H1 (cell line): ENCODE results near the gene ACKR2. TPM values are rescaled to one million over a fixed set of nuclear protein-coding genes. Genes with fewer than 3 reads are reported as not detected.

ENCODE experiments used
- CTCF ChIA-PET: fragments of 300-600 bp; sonication (Branson Sonifier 250); formaldehyde crosslinking; loops from one replicate; lab custom pipeline; 2021; ENCODE audit not compliant: partially characterized antibody; lab: Charles Lee
- POLR2A ChIA-PET: fragments of 300-600 bp; sonication (Branson Sonifier 250); formaldehyde crosslinking; loops from one replicate; lab custom pipeline; 2021; ENCODE audit warnings: inconsistent platforms; ENCODE audit not compliant: partially characterized antibody; lab: Charles Lee
- DNase-seq, 2 experiments: peaks; one replicate each; pipeline versions ENCODE4 v3.0.0 to v3.0.0-alpha.2; 2010 to 2022; ENCODE audit warnings: low spot score in 2 of 2, low read depth in 1 of 2, mixed read lengths in 1 of 2
- FAIRE-seq: peaks from 2 replicates; lab custom pipeline; 2011; peaks lifted over from hg19 to GRCh38; lab: Jason Lieb, UNC
- H2AFZ ChIP-seq: 2 replicates; pipeline ENCODE4 v1.8.1; 2012; ENCODE audit warnings: low read length, inconsistent platforms
- H2AK5ac ChIP-seq: 2 replicates; pipeline ENCODE4 v1.6.1; 2013; ENCODE audit warnings: low read depth, low read length
- H2BK120ac ChIP-seq: replicated peaks from 2 replicates; pipeline ENCODE3; 2013; ENCODE audit warnings: low read depth, low read length, inconsistent platforms
- H2BK12ac ChIP-seq: 2 replicates; pipeline ENCODE4 v1.6.1; 2013; ENCODE audit warnings: low read depth, low read length
- H2BK15ac ChIP-seq: 2 replicates; pipeline ENCODE4 v1.6.1; 2013; ENCODE audit warnings: low read length
- H2BK20ac ChIP-seq: 2 replicates; pipeline ENCODE4 v1.6.1; 2013; ENCODE audit warnings: low read length
- H2BK5ac ChIP-seq: 2 replicates; pipeline ENCODE4 v1.6.1; 2013; ENCODE audit warnings: low read depth, low read length
- H3K14ac ChIP-seq: 2 replicates; pipeline ENCODE4 v1.6.1; 2013; ENCODE audit warnings: inconsistent platforms; ENCODE audit not compliant: insufficient read length
- H3K18ac ChIP-seq: 2 replicates; pipeline ENCODE4 v1.6.1; 2013; ENCODE audit warnings: low read length; ENCODE audit errors: extremely low read depth
- H3K23ac ChIP-seq: 2 replicates; pipeline ENCODE4 v1.6.1; 2013; ENCODE audit warnings: inconsistent platforms; ENCODE audit not compliant: insufficient read length
- H3K23me2 ChIP-seq: 2 replicates; pipeline ENCODE4 v1.6.1; 2013; ENCODE audit warnings: low read depth, low read length
- H3K27ac ChIP-seq: 2 replicates; pipeline ENCODE4 v1.6.1; 2011; ENCODE audit warnings: low read depth, low read length, inconsistent platforms
- H3K27me3 ChIP-seq, 4 experiments: replicated peaks in 1 of 4; 1 replicate in 1 of 4; 2 replicates in 3 of 4; pipeline versions ENCODE4 v1.6.1 to v1.8.1; 2011 to 2013; ENCODE audit warnings: low read length in 3 of 4, mild to moderate bottlenecking in 3 of 4, inconsistent platforms in 2 of 4, mixed read lengths in 2 of 4, moderate library complexity in 1 of 4; ENCODE audit not compliant: control insufficient read depth in 3 of 4, insufficient read depth in 3 of 4; ENCODE audit errors: extremely low read depth in 1 of 4
- H3K36me3 ChIP-seq, 4 experiments: 2 replicates each; pipeline versions ENCODE4 v1.6.1 to v1.8.1; 2011 to 2013; ENCODE audit warnings: mild to moderate bottlenecking in 4 of 4, low read length in 3 of 4, moderate library complexity in 2 of 4, control low read depth in 1 of 4, inconsistent platforms in 1 of 4; ENCODE audit not compliant: insufficient read depth in 4 of 4, control insufficient read depth in 2 of 4
- H3K4ac ChIP-seq: replicated peaks from 2 replicates; pipeline ENCODE3; 2013; ENCODE audit warnings: low read length, low read depth, mixed read lengths, inconsistent platforms; ENCODE audit not compliant: insufficient read length
- H3K4me1 ChIP-seq, 4 experiments: replicated peaks in 1 of 4; 1 replicate in 1 of 4; 2 replicates in 3 of 4; pipeline versions ENCODE4 v1.6.1 to v1.8.1; 2011 to 2013; ENCODE audit warnings: low read length in 3 of 4, inconsistent platforms in 2 of 4, mixed read lengths in 1 of 4; ENCODE audit not compliant: insufficient read depth in 4 of 4, control insufficient read depth in 3 of 4
- H3K4me2 ChIP-seq, 2 experiments: 2 replicates each; pipeline versions ENCODE4 v1.6.1 to v1.8.1; 2011 to 2013; ENCODE audit warnings: low read depth in 2 of 2, low read length in 2 of 2, control low read depth in 1 of 2, inconsistent platforms in 1 of 2, mild to moderate bottlenecking in 1 of 2; ENCODE audit not compliant: insufficient read depth in 1 of 2
- H3K4me3 ChIP-seq, 4 experiments: fragments of 200-600, 300-600 bp in 1 of 4; sonication (generic), shearing (Covaris generic), sonication (Bioruptor Twin) in 1 of 4; 2 replicates each; pipeline versions ENCODE4 v1.5.1 to v1.8.1; 2011 to 2016; ENCODE audit warnings: low read length in 4 of 4, low read depth in 3 of 4, control low read depth in 2 of 4, inconsistent platforms in 2 of 4, mild to moderate bottlenecking in 2 of 4, mixed read lengths in 1 of 4, moderate library complexity in 1 of 4; ENCODE audit not compliant: insufficient read depth in 2 of 4; ENCODE audit errors: extremely low read depth in 1 of 4
- H3K56ac ChIP-seq: replicated peaks from 2 replicates; pipeline ENCODE3; 2013; ENCODE audit warnings: low read depth, mild to moderate bottlenecking, mixed read lengths, low read length, inconsistent platforms; ENCODE audit not compliant: insufficient read length
- H3K79me1 ChIP-seq: 2 replicates; pipeline ENCODE4 v1.6.1; 2013; ENCODE audit warnings: low read depth, low read length, control low read depth
- H3K79me2 ChIP-seq, 2 experiments: 2 replicates each; pipeline versions ENCODE4 v1.6.1 to v1.8.1; 2012 to 2013; ENCODE audit warnings: low read length in 2 of 2, mild to moderate bottlenecking in 2 of 2, inconsistent platforms in 1 of 2; ENCODE audit not compliant: insufficient read depth in 2 of 2, control insufficient read depth in 1 of 2
- H3K9ac ChIP-seq, 4 experiments: replicated peaks in 1 of 4; 1 replicate in 1 of 4; 2 replicates in 3 of 4; pipeline versions ENCODE4 v1.6.1 to v1.8.1; 2011 to 2013; ENCODE audit warnings: low read depth in 3 of 4, low read length in 3 of 4, control low read depth in 2 of 4, mild to moderate bottlenecking in 2 of 4, moderate library complexity in 2 of 4, inconsistent platforms in 1 of 4; ENCODE audit errors: extremely low read depth in 1 of 4
- H3K9me3 ChIP-seq, 2 experiments: 2 replicates each; pipeline versions ENCODE4 v1.6.1 to v1.8.1; 2012 to 2013; ENCODE audit warnings: mild to moderate bottlenecking in 2 of 2, moderate library complexity in 2 of 2, control low read depth in 1 of 2, inconsistent platforms in 1 of 2, low read depth in 1 of 2, low read length in 1 of 2, mixed read lengths in 1 of 2; ENCODE audit not compliant: insufficient read depth in 2 of 2
- H4K20me1 ChIP-seq, 2 experiments: replicated peaks in 1 of 2; 2 replicates each; pipeline versions ENCODE3 to v1.8.1; 2011 to 2013; ENCODE audit warnings: inconsistent platforms in 2 of 2, low read length in 2 of 2, mild to moderate bottlenecking in 1 of 2; ENCODE audit not compliant: insufficient read depth in 2 of 2, control insufficient read depth in 1 of 2
- H4K5ac ChIP-seq: 2 replicates; pipeline ENCODE4 v1.6.1; 2013; ENCODE audit warnings: low read length, low read depth, mixed read lengths, inconsistent platforms; ENCODE audit not compliant: insufficient read length
- H4K8ac ChIP-seq: 2 replicates; pipeline ENCODE4 v1.8.0; 2013; ENCODE audit warnings: mild to moderate bottlenecking, moderate library complexity, low read length, inconsistent platforms; ENCODE audit not compliant: insufficient read depth; ENCODE audit errors: extremely low read depth
- H4K91ac ChIP-seq: replicated peaks from 2 replicates; pipeline ENCODE3; 2013; ENCODE audit warnings: low read length, mixed read lengths, inconsistent platforms; ENCODE audit not compliant: insufficient read length
- RXRA ChIP-seq: IDR thresholded peaks from 2 replicates; pipeline ENCODE4 v1.6.1; 2011; ENCODE audit warnings: low read depth, mild to moderate bottlenecking, low read length, moderate library complexity; ENCODE audit not compliant: insufficient read depth
- SIRT6 ChIP-seq: IDR thresholded peaks from one replicate; pipeline ENCODE4 v1.7.1; 2012; ENCODE audit warnings: low read length, inconsistent platforms
- SP1 ChIP-seq: IDR thresholded peaks from 2 replicates; pipeline ENCODE4 v1.6.1; 2011; ENCODE audit warnings: low read depth, low read length
- TCF12 ChIP-seq: IDR thresholded peaks from 2 replicates; pipeline ENCODE4 v1.6.1; 2011; ENCODE audit warnings: low read depth, mild to moderate bottlenecking, low read length
- TEAD4 ChIP-seq: IDR thresholded peaks from 2 replicates; pipeline ENCODE4 v1.6.1; 2012; ENCODE audit warnings: low read depth, low read length, inconsistent platforms, mixed read lengths
- WGBS, 2 experiments: shearing (Covaris generic) in 1 of 2; methylation state at CpG; one replicate each; pipeline versions ENCODE4 v1.1.6 to v1.1.7; 2013 to 2015; ENCODE audit warnings: low lambda C conversion rate in 2 of 2, mixed read lengths in 2 of 2, inconsistent platforms in 1 of 2, low coverage in 1 of 2, missing lambda C conversion rate in 1 of 2; ENCODE audit not compliant: insufficient replicate concordance in 2 of 2, insufficient coverage in 1 of 2, insufficient read length in 1 of 2; ENCODE audit errors: extremely low coverage in 1 of 2, missing lambda C conversion rate in 1 of 2; 5-methylcytosine and 5-hydroxymethylcytosine counted together
- polyA plus RNA-seq, 7 experiments: library from polyadenylated mRNA; depleted of rRNA in 3 of 7; stranded (reverse) in 5 of 7; unstranded in 2 of 7; fragments of >200 nt in 5 of 7; fragments of 200-250 nt in 2 of 7; gene quantifications; 1 replicate in 5 of 7; 2 replicates in 1 of 7; 4 replicates in 1 of 7; pipeline versions ENCODE4 v1.2.1 to v1.2.3, GENCODE V29; 2011 to 2013; ENCODE audit warnings: missing spikeins in 2 of 7, mixed read lengths in 2 of 7
- total RNA-seq: library from RNA; stranded (reverse); fragmentation: NEBNext Ultra II Directional; extraction: Animal tissue kit (Norgen Biotek cat#: 25700); gene quantifications from 2 replicates; pipeline ENCODE4 v1.2.1, GENCODE V29; 2021
- TF ChIP-seq, protein P1 (sequence below): IDR thresholded peaks from 2 replicates; pipeline ENCODE4 v1.6.1; 2012; ENCODE audit warnings: low read length, inconsistent platforms
- TF ChIP-seq, protein P2 (sequence below): IDR thresholded peaks from 2 replicates; pipeline ENCODE4 v1.6.1; 2012; ENCODE audit warnings: inconsistent platforms

Gene ACKR2
- total and polyA plus RNA-seq, 2 of the 8 experiments (the other 6 are each of a cell fraction or from before 2014, with no cell fraction given) = 0.09 to 0.12 TPM

DNA sequence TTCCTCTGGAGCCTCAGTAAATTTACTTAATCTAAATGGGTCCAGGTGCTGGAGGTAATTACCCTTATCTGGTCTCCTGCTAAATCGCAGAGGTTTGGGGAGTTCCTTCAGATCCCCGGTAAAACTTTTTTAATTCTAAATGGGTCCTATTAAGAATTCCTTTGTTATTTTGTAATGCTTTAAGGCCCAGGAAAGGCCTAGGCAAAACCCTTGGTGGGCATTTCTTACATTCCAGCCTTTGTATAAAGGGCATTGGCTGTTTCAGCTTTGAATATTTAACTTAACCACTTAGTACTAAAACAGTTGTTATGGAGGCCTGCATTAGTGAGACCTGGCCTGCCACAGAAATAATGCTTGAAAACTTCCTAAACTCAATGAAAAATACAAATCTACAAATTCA lies 81.8 kb downstream of the ACKR2 start:
- Histone ChIP-seq H2BK120ac (no peak overlapping the region), H3K9ac (no peak overlapping the region), H2BK15ac (no peak overlapping the region), H3K4ac (no peak overlapping the region), H4K20me1 (no peaks in the 10 kb centered on the region), H2BK5ac (no peak overlapping the region), H2BK20ac (no peak overlapping the region), H3K9me3 (no peaks in the 10 kb centered on the region), H3K4me3 (peak overlapping the region in 1 of 4 experiments; percentile 1; a peak in 1 of 8 replicates), H2BK12ac (no peak overlapping the region), H3K4me2 (peak overlapping the region in 1 of 2 experiments; percentile 26; a peak in 1 of 4 replicates), H3K23ac (no peak overlapping the region), H4K5ac (peak overlapping the region; percentile 96), H3K4me1 (peaks cover 0 to 15% (median 5%) of the 10 kb centered on the region in 4 experiments; a peak in 5 of 7 replicates), H3K36me3 (no peaks in the 10 kb centered on the region; a peak in 1 of 8 replicates), H3K79me1 (no peaks in the 10 kb centered on the region), H3K56ac (no peak overlapping the region), H4K91ac (no peak overlapping the region), H2AFZ (no peak overlapping the region), H4K8ac (no peak overlapping the region), H3K27ac (peak overlapping the region; percentile 67), H3K14ac (no peak overlapping the region), H3K27me3 (no peaks in the 10 kb centered on the region), H2AK5ac (no peak overlapping the region), H3K23me2 (no peaks in the 10 kb centered on the region), H3K18ac (no peak overlapping the region), H3K79me2 (no peaks in the 10 kb centered on the region)
- 0% methylated on average over 2 of the region's 2 CpGs; no CpG with 5 or more reads in 1 of the 2 experiments for WGBS, 2 experiments
- peak; percentile 13 for FAIRE-seq
- ChIA-PET CTCF (interaction anchor here (1.0 to 3.5 kb wide), 3 partner anchors 9 to 295 kb away, joined by 3 to 14 read pairs (median 3); no protein-coding TSS in a partner anchor), POLR2A (interaction anchor here (1.3 kb wide), 1 partner anchor 10 kb away, joined by 5 read pairs; no protein-coding TSS in a partner anchor)
- DNase-seq = peak in 1 of 2 experiments; percentile 33
- TF ChIP-seq RXRA = no peak
- peak; percentile 65; the same call in 1 of the 2 replicates for TF ChIP-seq SP1
- TF ChIP-seq, protein P1, sequence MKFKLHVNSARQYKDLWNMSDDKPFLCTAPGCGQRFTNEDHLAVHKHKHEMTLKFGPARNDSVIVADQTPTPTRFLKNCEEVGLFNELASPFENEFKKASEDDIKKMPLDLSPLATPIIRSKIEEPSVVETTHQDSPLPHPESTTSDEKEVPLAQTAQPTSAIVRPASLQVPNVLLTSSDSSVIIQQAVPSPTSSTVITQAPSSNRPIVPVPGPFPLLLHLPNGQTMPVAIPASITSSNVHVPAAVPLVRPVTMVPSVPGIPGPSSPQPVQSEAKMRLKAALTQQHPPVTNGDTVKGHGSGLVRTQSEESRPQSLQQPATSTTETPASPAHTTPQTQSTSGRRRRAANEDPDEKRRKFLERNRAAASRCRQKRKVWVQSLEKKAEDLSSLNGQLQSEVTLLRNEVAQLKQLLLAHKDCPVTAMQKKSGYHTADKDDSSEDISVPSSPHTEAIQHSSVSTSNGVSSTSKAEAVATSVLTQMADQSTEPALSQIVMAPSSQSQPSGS = peak; percentile 29; the same call in 1 of the 2 replicates
- no peak for TF ChIP-seq TCF12
- TF ChIP-seq TEAD4 = peak; percentile 97
- no peak for TF ChIP-seq SIRT6
- TF ChIP-seq, protein P2, sequence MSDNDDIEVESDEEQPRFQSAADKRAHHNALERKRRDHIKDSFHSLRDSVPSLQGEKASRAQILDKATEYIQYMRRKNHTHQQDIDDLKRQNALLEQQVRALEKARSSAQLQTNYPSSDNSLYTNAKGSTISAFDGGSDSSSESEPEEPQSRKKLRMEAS = no peak
